ENCODE data around the gene MVB12B. TPM values are rescaled to one million over a fixed set of nuclear protein-coding genes. Genes with fewer than 3 reads are reported as not detected.

MVB12B gene
- total and polyA plus RNA-seq, 2 of the 13 experiments (the other 11 are each of a cell fraction or from before 2014, with no cell fraction given), result 12.1 to 30.1 TPM

- no peak for TF ChIP-seq SKIL (CRISPR knock-in tag; IDR thresholded peaks at IDR 0.05; ENCODE audit: borderline replicate concordance)
- TF ChIP-seq NR2F1 (CRISPR knock-in tag; IDR thresholded peaks at IDR 0.05), result peak; percentile 60 to 66; a peak in 3 of 4 replicates
- TF ChIP-seq MLLT10 (CRISPR knock-in tag; IDR thresholded peaks at IDR 0.05), result no peak
- TF ChIP-seq, protein P1, sequence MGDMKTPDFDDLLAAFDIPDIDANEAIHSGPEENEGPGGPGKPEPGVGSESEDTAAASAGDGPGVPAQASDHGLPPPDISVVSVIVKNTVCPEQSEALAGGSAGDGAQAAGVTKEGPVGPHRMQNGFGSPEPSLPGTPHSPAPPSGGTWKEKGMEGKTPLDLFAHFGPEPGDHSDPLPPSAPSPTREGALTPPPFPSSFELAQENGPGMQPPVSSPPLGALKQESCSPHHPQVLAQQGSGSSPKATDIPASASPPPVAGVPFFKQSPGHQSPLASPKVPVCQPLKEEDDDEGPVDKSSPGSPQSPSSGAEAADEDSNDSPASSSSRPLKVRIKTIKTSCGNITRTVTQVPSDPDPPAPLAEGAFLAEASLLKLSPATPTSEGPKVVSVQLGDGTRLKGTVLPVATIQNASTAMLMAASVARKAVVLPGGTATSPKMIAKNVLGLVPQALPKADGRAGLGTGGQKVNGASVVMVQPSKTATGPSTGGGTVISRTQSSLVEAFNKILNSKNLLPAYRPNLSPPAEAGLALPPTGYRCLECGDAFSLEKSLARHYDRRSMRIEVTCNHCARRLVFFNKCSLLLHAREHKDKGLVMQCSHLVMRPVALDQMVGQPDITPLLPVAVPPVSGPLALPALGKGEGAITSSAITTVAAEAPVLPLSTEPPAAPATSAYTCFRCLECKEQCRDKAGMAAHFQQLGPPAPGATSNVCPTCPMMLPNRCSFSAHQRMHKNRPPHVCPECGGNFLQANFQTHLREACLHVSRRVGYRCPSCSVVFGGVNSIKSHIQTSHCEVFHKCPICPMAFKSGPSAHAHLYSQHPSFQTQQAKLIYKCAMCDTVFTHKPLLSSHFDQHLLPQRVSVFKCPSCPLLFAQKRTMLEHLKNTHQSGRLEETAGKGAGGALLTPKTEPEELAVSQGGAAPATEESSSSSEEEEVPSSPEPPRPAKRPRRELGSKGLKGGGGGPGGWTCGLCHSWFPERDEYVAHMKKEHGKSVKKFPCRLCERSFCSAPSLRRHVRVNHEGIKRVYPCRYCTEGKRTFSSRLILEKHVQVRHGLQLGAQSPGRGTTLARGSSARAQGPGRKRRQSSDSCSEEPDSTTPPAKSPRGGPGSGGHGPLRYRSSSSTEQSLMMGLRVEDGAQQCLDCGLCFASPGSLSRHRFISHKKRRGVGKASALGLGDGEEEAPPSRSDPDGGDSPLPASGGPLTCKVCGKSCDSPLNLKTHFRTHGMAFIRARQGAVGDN (CRISPR knock-in tag; IDR thresholded peaks at IDR 0.05), result peak; percentile 87
- no peak for TF ChIP-seq ZNF562 (CRISPR knock-in tag; IDR thresholded peaks at IDR 0.05; ENCODE audit: borderline replicate concordance)
- no peak for TF ChIP-seq ZNF383 (CRISPR knock-in tag; IDR thresholded peaks at IDR 0.05; ENCODE audit: borderline replicate concordance)
- TF ChIP-seq SMARCC2 (IDR thresholded peaks at IDR 0.05), result no peak
- TF ChIP-seq, protein P2, sequence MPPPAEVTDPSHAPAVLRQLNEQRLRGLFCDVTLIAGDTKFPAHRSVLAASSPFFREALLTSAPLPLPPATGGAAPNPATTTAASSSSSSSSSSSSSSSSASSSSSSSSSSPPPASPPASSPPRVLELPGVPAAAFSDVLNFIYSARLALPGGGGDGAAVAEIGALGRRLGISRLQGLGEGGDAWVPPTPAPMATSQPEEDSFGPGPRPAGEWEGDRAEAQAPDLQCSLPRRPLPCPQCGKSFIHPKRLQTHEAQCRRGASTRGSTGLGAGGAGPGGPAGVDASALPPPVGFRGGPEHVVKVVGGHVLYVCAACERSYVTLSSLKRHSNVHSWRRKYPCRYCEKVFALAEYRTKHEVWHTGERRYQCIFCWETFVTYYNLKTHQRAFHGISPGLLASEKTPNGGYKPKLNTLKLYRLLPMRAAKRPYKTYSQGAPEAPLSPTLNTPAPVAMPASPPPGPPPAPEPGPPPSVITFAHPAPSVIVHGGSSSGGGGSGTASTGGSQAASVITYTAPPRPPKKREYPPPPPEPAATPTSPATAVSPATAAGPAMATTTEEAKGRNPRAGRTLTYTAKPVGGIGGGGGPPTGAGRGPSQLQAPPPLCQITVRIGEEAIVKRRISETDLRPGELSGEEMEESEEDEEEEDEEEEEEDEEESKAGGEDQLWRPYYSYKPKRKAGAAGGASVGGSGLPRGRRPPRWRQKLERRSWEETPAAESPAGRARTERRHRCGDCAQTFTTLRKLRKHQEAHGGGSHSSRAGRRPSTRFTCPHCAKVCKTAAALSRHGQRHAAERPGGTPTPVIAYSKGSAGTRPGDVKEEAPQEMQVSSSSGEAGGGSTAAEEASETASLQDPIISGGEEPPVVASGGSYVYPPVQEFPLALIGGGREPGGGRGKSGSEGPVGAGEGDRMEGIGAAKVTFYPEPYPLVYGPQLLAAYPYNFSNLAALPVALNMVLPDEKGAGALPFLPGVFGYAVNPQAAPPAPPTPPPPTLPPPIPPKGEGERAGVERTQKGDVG (CRISPR knock-in tag; IDR thresholded peaks at IDR 0.05; ENCODE audit: borderline replicate concordance), result no peak
- 0 out of 2 replicates have a peak, but pooled peaks have one; percentile 33 for TF ChIP-seq TARDBP (CRISPR knock-in tag; IDR thresholded peaks at IDR 0.05)
- TF ChIP-seq ZNF614 (CRISPR knock-in tag; IDR thresholded peaks at IDR 0.05; ENCODE audit: borderline replicate concordance), result peak; percentile 63; the same call in 1 of the 2 replicates
- TF ChIP-seq, protein P3, sequence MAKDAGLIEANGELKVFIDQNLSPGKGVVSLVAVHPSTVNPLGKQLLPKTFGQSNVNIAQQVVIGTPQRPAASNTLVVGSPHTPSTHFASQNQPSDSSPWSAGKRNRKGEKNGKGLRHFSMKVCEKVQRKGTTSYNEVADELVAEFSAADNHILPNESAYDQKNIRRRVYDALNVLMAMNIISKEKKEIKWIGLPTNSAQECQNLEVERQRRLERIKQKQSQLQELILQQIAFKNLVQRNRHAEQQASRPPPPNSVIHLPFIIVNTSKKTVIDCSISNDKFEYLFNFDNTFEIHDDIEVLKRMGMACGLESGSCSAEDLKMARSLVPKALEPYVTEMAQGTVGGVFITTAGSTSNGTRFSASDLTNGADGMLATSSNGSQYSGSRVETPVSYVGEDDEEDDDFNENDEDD (CRISPR knock-in tag; IDR thresholded peaks at IDR 0.05; ENCODE audit: borderline replicate concordance), result peak; percentile 38; the same call in 1 of the 2 replicates
- TF ChIP-seq SAP130 (CRISPR knock-in tag; IDR thresholded peaks at IDR 0.05; ENCODE audit: low read depth), result peak; percentile 53
- TF ChIP-seq, protein P4, sequence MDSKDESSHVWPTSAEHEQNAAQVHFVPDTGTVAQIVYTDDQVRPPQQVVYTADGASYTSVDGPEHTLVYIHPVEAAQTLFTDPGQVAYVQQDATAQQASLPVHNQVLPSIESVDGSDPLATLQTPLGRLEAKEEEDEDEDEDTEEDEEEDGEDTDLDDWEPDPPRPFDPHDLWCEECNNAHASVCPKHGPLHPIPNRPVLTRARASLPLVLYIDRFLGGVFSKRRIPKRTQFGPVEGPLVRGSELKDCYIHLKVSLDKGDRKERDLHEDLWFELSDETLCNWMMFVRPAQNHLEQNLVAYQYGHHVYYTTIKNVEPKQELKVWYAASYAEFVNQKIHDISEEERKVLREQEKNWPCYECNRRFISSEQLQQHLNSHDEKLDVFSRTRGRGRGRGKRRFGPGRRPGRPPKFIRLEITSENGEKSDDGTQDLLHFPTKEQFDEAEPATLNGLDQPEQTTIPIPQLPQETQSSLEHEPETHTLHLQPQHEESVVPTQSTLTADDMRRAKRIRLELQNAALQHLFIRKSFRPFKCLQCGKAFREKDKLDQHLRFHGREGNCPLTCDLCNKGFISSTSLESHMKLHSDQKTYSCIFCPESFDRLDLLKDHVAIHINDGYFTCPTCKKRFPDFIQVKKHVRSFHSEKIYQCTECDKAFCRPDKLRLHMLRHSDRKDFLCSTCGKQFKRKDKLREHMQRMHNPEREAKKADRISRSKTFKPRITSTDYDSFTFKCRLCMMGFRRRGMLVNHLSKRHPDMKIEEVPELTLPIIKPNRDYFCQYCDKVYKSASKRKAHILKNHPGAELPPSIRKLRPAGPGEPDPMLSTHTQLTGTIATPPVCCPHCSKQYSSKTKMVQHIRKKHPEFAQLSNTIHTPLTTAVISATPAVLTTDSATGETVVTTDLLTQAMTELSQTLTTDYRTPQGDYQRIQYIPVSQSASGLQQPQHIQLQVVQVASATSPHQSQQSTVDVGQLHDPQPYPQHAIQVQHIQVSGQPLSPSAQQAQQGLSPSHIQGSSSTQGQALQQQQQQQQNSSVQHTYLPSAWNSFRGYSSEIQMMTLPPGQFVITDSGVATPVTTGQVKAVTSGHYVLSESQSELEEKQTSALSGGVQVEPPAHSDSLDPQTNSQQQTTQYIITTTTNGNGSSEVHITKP (CRISPR knock-in tag; IDR thresholded peaks at IDR 0.05; ENCODE audit: low read depth), result 0 out of 2 replicates have a peak, but pooled peaks have one; percentile 47
- TF ChIP-seq ZNF317 (CRISPR knock-in tag; IDR thresholded peaks at IDR 0.05), result 0 out of 2 replicates have a peak, but pooled peaks have one; percentile 24
These were observed 47.7 kb downstream of the MVB12B start (continued) for GRCh38 chr9:126374366-126374781.
